Transverse colon (tissue), 4 donors: ENCODE measurements around the gene MMEL1. TPM values are rescaled to one million over a fixed set of nuclear protein-coding genes. Genes with fewer than 3 reads are reported as not detected.

Experiments
- DNase-seq: peaks from one replicate; pipeline ENCODE4 v3.0.0-alpha.2; 2019
- H3K27ac ChIP-seq, 4 donors: fragments of 200-600 bp; sonication (generic); 2 replicates each; pipeline ENCODE4 v1.5.1; 2016 to 2018; ENCODE audit warnings: inconsistent platforms in 4 of 4
- H3K27me3 ChIP-seq: fragments of 200-600 bp; sonication (generic); 2 replicates; pipeline ENCODE4 v1.5.1; 2017; ENCODE audit warnings: inconsistent platforms
- H3K36me3 ChIP-seq, 4 donors: fragments of 200-600 bp; sonication (generic); 2 replicates each; pipeline ENCODE4 v1.5.1; 2017 to 2019; ENCODE audit warnings: inconsistent platforms in 4 of 4
- H3K4me1 ChIP-seq, 4 donors: fragments of 200-600 bp; sonication (generic); 2 replicates each; pipeline ENCODE4 v1.5.1; 2017 to 2020; ENCODE audit warnings: inconsistent platforms in 4 of 4
- H3K4me3 ChIP-seq, 4 donors: fragments of 200-600 bp; sonication (generic); 1 replicate in 1 of 4; 2 replicates in 3 of 4; pipeline versions ENCODE4 v1.5.1 to v1.6.1; 2017 to 2019; ENCODE audit warnings: inconsistent platforms in 4 of 4
- H3K9me3 ChIP-seq, 2 donors: fragments of 200-600 bp; sonication (generic); 2 replicates each; pipeline ENCODE4 v1.5.1; 2017 to 2019; ENCODE audit warnings: inconsistent platforms in 2 of 2
- CTCF ChIP-seq, 5 experiments: fragments of 200-600 bp in 3 of 5; fragments of 450-650 bp in 2 of 5; sonication (generic) in 3 of 5; IDR thresholded peaks; 1 replicate in 2 of 5; 2 replicates in 3 of 5; pipeline ENCODE4 v1.5.1; 2016 to 2017; ENCODE audit warnings: antibody characterized with exemption in 5 of 5, inconsistent platforms in 3 of 5, mild to moderate bottlenecking in 2 of 5, moderate library complexity in 1 of 5
- EP300 ChIP-seq: sonication (generic); formaldehyde crosslinking; IDR thresholded peaks from one replicate; pipeline ENCODE4 v1.6.1; 2017; ENCODE audit warnings: antibody characterized with exemption, low read depth
- POLR2A ChIP-seq: fragments of 450-650 bp; IDR thresholded peaks from one replicate; pipeline ENCODE4 v1.6.1; 2016; ENCODE audit warnings: antibody characterized with exemption, mild to moderate bottlenecking, moderate library complexity
- POLR2AphosphoS5 ChIP-seq, 3 donors: sonication (generic); formaldehyde crosslinking; IDR thresholded peaks; one replicate each; pipeline ENCODE4 v1.6.1; 2016; ENCODE audit warnings: antibody characterized with exemption in 3 of 3
- WGBS, 2 donors: methylation state at CpG; one replicate each; pipeline ENCODE4 v1.1.5; 2018; ENCODE audit warnings: low coverage in 1 of 2; 5-methylcytosine and 5-hydroxymethylcytosine counted together
- in situ Hi-C, 4 donors: fragments of 200-750 bp; cut with MboI; loops; one replicate each; pipeline versions ENCODE4 v1.15.0 to v1.15.1; 2017; ENCODE audit warnings: low sequenced_read_pairs in 3 of 4, low pct_ligation_motif_present in 1 of 4, low pct_unique_long_range_greater_than_20kb in 1 of 4
- intact Hi-C: fragments of 100-400 bp; cut with DNase I; formaldehyde crosslinking; loops from one replicate; pipeline ENCODE4 v1.15.1; 2023; ENCODE audit warnings: low total_unique reads
- total RNA-seq, 4 donors: library from RNA; depleted of rRNA; stranded (reverse); fragments of >200 nt; gene quantifications; one replicate each; pipeline ENCODE4 v1.1.0, GENCODE V29; 2016

Gene MMEL1
- total RNA-seq, 4 donors from 2014 or later = 10.5 to 16.7 (median 12.4) TPM; not detected in 1

DNA sequence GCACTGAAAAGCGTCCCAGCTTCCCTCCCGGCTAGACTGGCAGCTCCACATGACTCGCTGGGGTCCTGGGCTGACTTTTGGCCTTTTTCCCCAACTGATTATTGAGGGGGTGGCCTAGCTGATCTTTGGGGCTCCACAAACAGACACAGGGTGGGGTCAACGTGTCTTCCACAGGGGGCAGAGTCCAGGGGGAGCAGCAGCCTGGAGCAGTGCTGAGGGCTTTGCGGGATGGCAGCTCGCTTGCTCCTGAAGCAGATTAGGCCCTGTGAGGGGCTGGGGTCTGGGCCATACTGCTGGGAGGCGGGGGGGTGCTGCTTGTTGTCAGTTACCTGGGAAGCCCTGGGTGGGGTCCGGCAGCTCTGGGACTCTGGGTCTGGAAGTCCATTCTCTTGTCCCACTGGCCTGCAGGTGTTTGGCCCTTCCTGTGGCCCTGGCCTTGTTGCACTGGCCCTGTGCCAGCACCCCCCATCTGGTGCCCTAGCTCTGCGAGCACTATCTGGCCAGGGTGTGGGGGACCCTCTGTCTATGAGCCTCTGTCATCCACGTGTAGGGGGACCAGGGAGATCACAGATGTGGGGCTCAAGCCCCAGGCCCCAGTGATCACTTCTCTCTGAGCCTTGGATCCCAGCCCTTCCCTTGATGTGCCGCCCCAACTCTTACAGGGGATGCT is 90.4 kb downstream of the MMEL1 start:
- 70% methylated on average over 11 of the region's 11 CpGs; no CpG with 5 or more reads in 1 of the 2 donors for WGBS, 2 donors
- Histone ChIP-seq H3K9me3 (no peaks in the 10 kb centered on the region), H3K36me3 (no peaks in the 10 kb centered on the region), H3K27ac (peak overlapping the region in 2 of 4 donors; percentile 19 to 36), H3K4me1 (peaks cover 10 to 62% (median 50%) of the 10 kb centered on the region in 4 donors), H3K27me3 (peaks cover 17% of the 10 kb centered on the region), H3K4me3 (no peak overlapping the region)
- no peak for TF ChIP-seq POLR2A
- TF ChIP-seq POLR2AphosphoS5 (IDR thresholded peaks at IDR 0.05) = no peak
- DNase-seq = no peak
- intact Hi-C loops (loop anchor here (5.0 kb wide), 1 partner anchor 65 kb away; the partner anchor contains the start of gene PLCH2), in situ Hi-C loops (loop anchor here in 1 of 4 donors (10.0 to 25.0 kb wide), 2 partner anchors 128 to 355 kb away; partner anchors contain the start of genes FAAP20 and PEX10)

- Histone ChIP-seq H3K36me3 (no peaks in the 10 kb centered on the region), H3K4me3 (no peak overlapping the region), H3K4me1 (peaks cover 7 to 59% (median 49%) of the 10 kb centered on the region in 4 donors), H3K9me3 (no peaks in the 10 kb centered on the region), H3K27me3 (peaks cover 17% of the 10 kb centered on the region), H3K27ac (peak overlapping the region in 2 of 4 donors; percentile 19 to 44)
- intact Hi-C loops (loop anchor here (5.0 kb wide), 1 partner anchor 64 kb away; the partner anchor contains the start of gene PLCH2), in situ Hi-C loops (loop anchor here in 1 of 4 donors (10.0 to 25.0 kb wide), 2 partner anchors 127 to 354 kb away; partner anchors contain the start of genes FAAP20 and PEX10)
- TF ChIP-seq POLR2AphosphoS5 (IDR thresholded peaks at IDR 0.05) (peak in 2 of 3 donors; percentile 41 to 46), CTCF (IDR thresholded peaks at IDR 0.05) (no peak)
- WGBS, 2 donors = 62% methylated on average over 25 of the region's 25 CpGs; no CpG with 5 or more reads in 1 of the 2 donors
- DNase-seq = peak; percentile 93
These were observed 91.1 kb downstream of the MMEL1 start for GRCh38 chr1:2541619-2542245.

GRCh38 chr1:2540816-2541492 is 91.9 kb downstream of the MMEL1 start:
- peaks cover 20% of the 10 kb centered on the region for H3K27me3 ChIP-seq
- no peaks in the 10 kb centered on the region for H3K36me3 ChIP-seq
- no peak for DNase-seq
- peaks cover 7 to 53% (median 44%) of the 10 kb centered on the region in 4 donors for H3K4me1 ChIP-seq
- WGBS, 2 donors = 30% methylated on average over 12 of the region's 39 CpGs; no CpG with 5 or more reads in 1 of the 2 donors
- no peak overlapping the region for H3K4me3 ChIP-seq
- H3K27ac ChIP-seq = peak overlapping the region in 2 of 4 donors; percentile 15 to 44
- no peaks in the 10 kb centered on the region for H3K9me3 ChIP-seq
- TF ChIP-seq EP300 (no peak), POLR2AphosphoS5 (IDR thresholded peaks at IDR 0.05) (no peak), CTCF (IDR thresholded peaks at IDR 0.05) (no peak), POLR2A (no peak)
- intact Hi-C loops = loop anchor here (5.0 kb wide), 1 partner anchor 64 kb away; the partner anchor contains the start of gene PLCH2
- in situ Hi-C loops = loop anchor here in 1 of 4 donors (10.0 to 25.0 kb wide), 2 partner anchors 126 to 354 kb away; partner anchors contain the start of genes FAAP20 and PEX10

Other genes with a start within 250 kb of the MMEL1 start
- gene MORN1, start 241.5 kb downstream of the MMEL1 start, total RNA-seq = 10 to 100 TPM in 3 of 4 donors, 1 to 10 TPM in 1; 3.0 to 34.0 (median 12.5) TPM
- 100 to 1,000 TPM in 3 of 4 donors, 10 to 100 TPM in 1; 36.2 to 129 (median 111) TPM for gene RER1, start 241.2 kb downstream of the MMEL1 start, total RNA-seq
- gene PEX10, start 220.5 kb downstream of the MMEL1 start, total RNA-seq = 10 to 100 TPM; 16.9 to 28.8 (median 21.3) TPM
- 1 to 10 TPM in 3 of 4 donors, under 1 TPM in 1; 1.00 to 7.3 (median 4.6) TPM for gene PLCH2, start 156.7 kb downstream of the MMEL1 start, total RNA-seq
- gene PANK4, start 106.4 kb downstream of the MMEL1 start, total RNA-seq = 10 to 100 TPM; 41.1 to 58.3 (median 47.3) TPM
- 1 to 10 TPM in 1 of 4 donors, under 1 TPM in 1, not detected in 2; 0.64 to 1.1 TPM for gene HES5, start 102.8 kb downstream of the MMEL1 start, total RNA-seq
- gene TNFRSF14, start 76.6 kb downstream of the MMEL1 start, total RNA-seq = 100 to 1,000 TPM; 178 to 758 (median 278) TPM
- 100 to 1,000 TPM in 1 of 4 donors, 10 to 100 TPM in 3; 33.7 to 101 (median 50.1) TPM for gene PRXL2B, start 46.2 kb downstream of the MMEL1 start, total RNA-seq
- 1 to 10 TPM in 2 of 4 donors, under 1 TPM in 2; 0.14 to 6.0 (median 0.75) TPM for gene TTC34, start 168.7 kb upstream of the MMEL1 start, total RNA-seq